GM21737 (cell line): ENCODE data around the gene ACSL5.
"Not testable (repeated sequence)": the region's sequence is repeated elsewhere in the genome, so short reads cannot be mapped to it uniquely, and the experiment has no call there.

ENCODE experiments used
- ATAC-seq: cut with Tn5 transposase; IDR thresholded peaks from one replicate; pipeline ENCODE4 v1.9.1; 2021; ENCODE audit warnings: mild to moderate bottlenecking, moderate library complexity; ENCODE audit not compliant: unreplicated experiment

ACSL5 gene

GRCh38 chr10:112374724-112375541 lies 1.0 kb downstream of the ACSL5 start:
- peak; percentile 48 for ATAC-seq

- peak; percentile 82 for ATAC-seq
Observed at GRCh38 chr10:112375721-112376395, 1.9 kb downstream of the ACSL5 start.

- ATAC-seq = peak; percentile 29
Observed at GRCh38 chr10:112376396-112376790, 2.5 kb downstream of the ACSL5 start.

GRCh38 chr10:112377116-112377515 lies 3.2 kb downstream of the ACSL5 start:
- ATAC-seq = not testable (repeated sequence)

GRCh38 chr10:112379635-112380296 lies 5.8 kb downstream of the ACSL5 start:
- ATAC-seq = no peak

GRCh38 chr10:112382515-112383235 lies 8.8 kb downstream of the ACSL5 start:
- ATAC-seq = no peak

GRCh38 chr10:112383325-112383724 lies 9.4 kb downstream of the ACSL5 start:
- ATAC-seq = no peak

- ATAC-seq = no peak
Observed at GRCh38 chr10:112384141-112384540, 10.2 kb downstream of the ACSL5 start.

GRCh38 chr10:112385201-112385600 lies 11.3 kb downstream of the ACSL5 start:
- ATAC-seq = no peak

GRCh38 chr10:112388056-112388455 lies 14.1 kb downstream of the ACSL5 start:
- not testable (repeated sequence) for ATAC-seq

GRCh38 chr10:112388548-112388947 lies 14.6 kb downstream of the ACSL5 start:
- ATAC-seq = no peak

- peak; percentile 80 for ATAC-seq
Observed at GRCh38 chr10:112389271-112389822, 15.4 kb downstream of the ACSL5 start.

- ATAC-seq = no peak
Observed at GRCh38 chr10:112390125-112390703, 16.3 kb downstream of the ACSL5 start.

GRCh38 chr10:112393341-112393740 lies 19.4 kb downstream of the ACSL5 start:
- ATAC-seq = no peak

GRCh38 chr10:112393827-112394226 lies 19.9 kb downstream of the ACSL5 start:
- ATAC-seq = no peak

GRCh38 chr10:112394475-112394875 lies 20.6 kb downstream of the ACSL5 start:
- no peak for ATAC-seq

- no peak for ATAC-seq
Observed at GRCh38 chr10:112395809-112396530, 22.1 kb downstream of the ACSL5 start.

GRCh38 chr10:112397592-112397991 lies 23.7 kb downstream of the ACSL5 start:
- no peak for ATAC-seq

- ATAC-seq = no peak
Observed at GRCh38 chr10:112402917-112403316, 29.0 kb downstream of the ACSL5 start.

- ATAC-seq = no peak
Observed at GRCh38 chr10:112404617-112405016, 30.7 kb downstream of the ACSL5 start.
